Loucy (cell line): ENCODE data around the gene AKAP5.

ENCODE experiments used
- EZH2phosphoT487 ChIP-seq: fragments of 200-600 bp; IDR thresholded peaks from 2 replicates; pipeline ENCODE4 v1.6.1; 2018; ENCODE audit warnings: antibody characterized with exemption, mild to moderate bottlenecking, moderate library complexity, borderline replicate concordance
- TF ChIP-seq, protein P1 (sequence below): fragments of 200-600 bp; sonication (generic); conservative IDR thresholded peaks from 2 replicates; pipeline ENCODE4 v1.5.1; 2014; ENCODE audit warnings: mild to moderate bottlenecking, antibody characterized with exemption, low read length

DNA sequence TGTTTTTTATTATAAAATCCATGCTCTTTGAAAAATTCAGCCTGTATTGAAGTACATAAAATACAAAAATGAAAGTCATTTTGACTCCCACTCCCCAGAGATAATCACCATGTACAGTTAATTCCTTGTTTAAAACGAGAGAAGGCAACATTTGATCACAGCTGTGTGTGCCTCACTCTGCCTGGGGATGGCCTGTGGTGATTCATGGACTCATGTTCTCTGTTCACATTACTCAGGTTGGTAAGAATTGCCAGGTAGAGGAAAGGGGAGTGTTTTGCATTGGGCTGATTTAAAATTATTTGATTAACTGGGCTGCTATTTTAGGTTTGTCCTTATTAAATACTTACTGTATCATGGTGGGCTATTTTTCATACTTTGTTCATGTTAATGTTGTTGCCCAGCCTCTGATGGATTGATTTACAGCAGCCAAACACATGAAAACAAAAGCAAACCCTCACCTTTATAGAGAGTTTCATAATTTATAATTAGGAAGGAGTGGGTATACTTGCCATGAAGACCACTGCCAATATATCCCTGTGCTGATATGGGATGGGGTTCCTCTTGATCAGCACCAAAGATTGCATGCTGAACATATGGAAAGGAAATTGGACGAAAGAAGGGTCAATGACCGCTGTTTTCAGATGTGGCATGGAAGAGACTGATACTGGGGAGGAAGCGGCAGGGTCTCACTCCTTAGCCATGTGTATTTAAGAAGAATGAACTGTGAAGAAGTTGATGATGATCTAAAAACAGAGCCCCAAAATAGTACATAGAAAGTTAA, 42.3 kb downstream of the AKAP5 start:
- TF ChIP-seq, protein P1, sequence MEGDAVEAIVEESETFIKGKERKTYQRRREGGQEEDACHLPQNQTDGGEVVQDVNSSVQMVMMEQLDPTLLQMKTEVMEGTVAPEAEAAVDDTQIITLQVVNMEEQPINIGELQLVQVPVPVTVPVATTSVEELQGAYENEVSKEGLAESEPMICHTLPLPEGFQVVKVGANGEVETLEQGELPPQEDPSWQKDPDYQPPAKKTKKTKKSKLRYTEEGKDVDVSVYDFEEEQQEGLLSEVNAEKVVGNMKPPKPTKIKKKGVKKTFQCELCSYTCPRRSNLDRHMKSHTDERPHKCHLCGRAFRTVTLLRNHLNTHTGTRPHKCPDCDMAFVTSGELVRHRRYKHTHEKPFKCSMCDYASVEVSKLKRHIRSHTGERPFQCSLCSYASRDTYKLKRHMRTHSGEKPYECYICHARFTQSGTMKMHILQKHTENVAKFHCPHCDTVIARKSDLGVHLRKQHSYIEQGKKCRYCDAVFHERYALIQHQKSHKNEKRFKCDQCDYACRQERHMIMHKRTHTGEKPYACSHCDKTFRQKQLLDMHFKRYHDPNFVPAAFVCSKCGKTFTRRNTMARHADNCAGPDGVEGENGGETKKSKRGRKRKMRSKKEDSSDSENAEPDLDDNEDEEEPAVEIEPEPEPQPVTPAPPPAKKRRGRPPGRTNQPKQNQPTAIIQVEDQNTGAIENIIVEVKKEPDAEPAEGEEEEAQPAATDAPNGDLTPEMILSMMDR: no peak
- no peak for TF ChIP-seq EZH2phosphoT487
